SK-N-SH treated with all-trans-retinoic acid at 6 μM for 48 hours (cell line): ENCODE data around the gene CASP4.

Experiments
- ATAC-seq: fragments of 200-7000 bp; cut with Tn5 transposase; 3 replicates; pipeline ENCODE4 v1.9.1; 2020; ENCODE audit warnings: mild to moderate bottlenecking, moderate library complexity
- CSDC2 ChIP-seq: fragments of 250-450 bp; sonication (Bioruptor Pico); IDR thresholded peaks from 2 replicates; pipeline ENCODE4 v1.5.0; 2020; ENCODE audit warnings: mild to moderate bottlenecking, moderate library complexity
- CSRNP3 ChIP-seq: fragments of 250-450 bp; sonication (Bioruptor Pico); IDR thresholded peaks from 2 replicates; pipeline ENCODE4 v1.5.1; 2021; ENCODE audit warnings: mild to moderate bottlenecking, moderate library complexity
- ESRRG ChIP-seq: fragments of 250-450 bp; sonication (Bioruptor Pico); IDR thresholded peaks from 2 replicates; pipeline ENCODE4 v1.6.1; 2021; ENCODE audit warnings: mild to moderate bottlenecking
- ISL1 ChIP-seq: fragments of 250-450 bp; sonication (Bioruptor Pico); IDR thresholded peaks from 2 replicates; pipeline ENCODE4 v2.1.2; 2022; ENCODE audit warnings: mild to moderate bottlenecking, moderate library complexity
- OSR1 ChIP-seq: fragments of 250-450 bp; sonication (Bioruptor Pico); IDR thresholded peaks from 2 replicates; pipeline ENCODE4 v1.8.0; 2022; ENCODE audit warnings: moderate library complexity, mild to moderate bottlenecking, inconsistent platforms
- PATZ1 ChIP-seq: fragments of 250-450 bp; sonication (Bioruptor Pico); IDR thresholded peaks from 2 replicates; pipeline ENCODE4 v1.8.0; 2020; ENCODE audit warnings: mild to moderate bottlenecking, moderate library complexity, borderline replicate concordance
- POU6F1 ChIP-seq: fragments of 250-450 bp; sonication (Bioruptor Pico); IDR thresholded peaks from 2 replicates; pipeline ENCODE4 v1.8.0; 2021; ENCODE audit warnings: low read depth, mild to moderate bottlenecking, moderate library complexity, borderline replicate concordance
- PPARA ChIP-seq: fragments of 250-450 bp; sonication (Bioruptor Pico); IDR thresholded peaks from 2 replicates; pipeline ENCODE4 v1.5.0; 2020; ENCODE audit warnings: mild to moderate bottlenecking, borderline replicate concordance
- RARB ChIP-seq: fragments of 250-450 bp; sonication (Bioruptor Pico); IDR thresholded peaks from 2 replicates; pipeline ENCODE4 v1.8.0; 2021; ENCODE audit warnings: mild to moderate bottlenecking, moderate library complexity
- SNAI2 ChIP-seq: fragments of 250-450 bp; sonication (Bioruptor Pico); IDR thresholded peaks from 2 replicates; pipeline ENCODE4 v1.5.0; 2020; ENCODE audit warnings: mild to moderate bottlenecking, moderate library complexity
- TCF4 ChIP-seq: fragments of 250-450 bp; sonication (Bioruptor Pico); IDR thresholded peaks from 2 replicates; pipeline ENCODE4 v1.8.0; 2021; ENCODE audit warnings: mild to moderate bottlenecking, moderate library complexity, borderline replicate concordance
- TOX ChIP-seq: fragments of 250-450 bp; sonication (Bioruptor Pico); IDR thresholded peaks from 2 replicates; pipeline ENCODE4 v1.8.0; 2021; ENCODE audit warnings: mild to moderate bottlenecking, moderate library complexity, borderline replicate concordance
- TSHZ2 ChIP-seq: fragments of 250-450 bp; sonication (Bioruptor Pico); IDR thresholded peaks from 2 replicates; pipeline ENCODE4 v1.5.0; 2020; ENCODE audit warnings: mild to moderate bottlenecking, moderate library complexity
- ZC3H10 ChIP-seq: fragments of 250-450 bp; sonication (Bioruptor Pico); IDR thresholded peaks from 2 replicates; pipeline ENCODE4 v1.5.1; 2021; ENCODE audit warnings: mild to moderate bottlenecking, moderate library complexity
- ZFP3 ChIP-seq: fragments of 250-450 bp; sonication (Bioruptor Pico); IDR thresholded peaks from 2 replicates; pipeline ENCODE4 v1.5.0; 2020; ENCODE audit warnings: mild to moderate bottlenecking, moderate library complexity
- ZFP30 ChIP-seq: fragments of 450-650 bp; formaldehyde crosslinking; IDR thresholded peaks from 2 replicates; pipeline ENCODE4 v1.5.0; 2022; ENCODE audit warnings: mild to moderate bottlenecking, moderate library complexity
- ZNF565 ChIP-seq: fragments of 450-650 bp; formaldehyde crosslinking; conservative IDR thresholded peaks from 2 replicates; pipeline ENCODE4 v1.5.0; 2020; ENCODE audit warnings: low read depth, mild to moderate bottlenecking, moderate library complexity
- ZNF70 ChIP-seq: fragments of 450-650 bp; formaldehyde crosslinking; IDR thresholded peaks from 2 replicates; pipeline ENCODE4 v1.5.0; 2020; ENCODE audit warnings: mild to moderate bottlenecking, moderate library complexity
- ZNF8 ChIP-seq: fragments of 450-650 bp; formaldehyde crosslinking; IDR thresholded peaks from 2 replicates; pipeline ENCODE4 v1.5.0; 2020; ENCODE audit warnings: mild to moderate bottlenecking, moderate library complexity

CASP4 gene

GRCh38 chr11:104956528-104956927, 11.8 kb downstream of the CASP4 start:
- ATAC-seq: no peak
- TF ChIP-seq SNAI2 (CRISPR knock-in tag): no peak
- no peak for TF ChIP-seq TSHZ2 (CRISPR knock-in tag)
- no peak for TF ChIP-seq ISL1
- no peak for TF ChIP-seq ESRRG (CRISPR knock-in tag)
- no peak for TF ChIP-seq POU6F1
- TF ChIP-seq PATZ1 (CRISPR knock-in tag): no peak
- no peak for TF ChIP-seq ZC3H10 (CRISPR knock-in tag)

- ATAC-seq: peak; percentile 63; the same call in 2 of the 3 replicates
- TF ChIP-seq PATZ1 (CRISPR knock-in tag): no peak
- no peak for TF ChIP-seq ZNF8
- TF ChIP-seq CSRNP3: no peak
- no peak for TF ChIP-seq ZNF70 (CRISPR knock-in tag)
- TF ChIP-seq TCF4 (CRISPR knock-in tag): no peak
- TF ChIP-seq ZFP30 (CRISPR knock-in tag): no peak
- TF ChIP-seq ESRRG (CRISPR knock-in tag): no peak
- TF ChIP-seq ZFP3: no peak
- TF ChIP-seq CSDC2 (CRISPR knock-in tag): no peak
- TF ChIP-seq ZNF565 (CRISPR knock-in tag): no peak
- no peak for TF ChIP-seq OSR1
- TF ChIP-seq POU6F1: no peak
- TF ChIP-seq TOX: no peak
- TF ChIP-seq PPARA (CRISPR knock-in tag): no peak
- no peak for TF ChIP-seq ISL1
- TF ChIP-seq TSHZ2 (CRISPR knock-in tag): no peak
- no peak for TF ChIP-seq ZC3H10 (CRISPR knock-in tag)
- TF ChIP-seq RARB (CRISPR knock-in tag): no peak
These were observed 21.5 kb downstream of the CASP4 start for GRCh38 chr11:104946907-104947306.
